22Rv1 (cell line): ENCODE results near the gene FRAT2.

Source experiments
- H3K27ac ChIP-seq: fragments of 450-650 bp; 2 replicates; pipeline ENCODE4 v1.5.1; 2017
- CTCF ChIP-seq: fragments of 450-650 bp; IDR thresholded peaks from 2 replicates; pipeline ENCODE4 v1.5.1; 2017; ENCODE audit warnings: mild to moderate bottlenecking
- ZFX ChIP-seq: fragments of 450-650 bp; IDR thresholded peaks from 2 replicates; pipeline ENCODE4 v1.6.1; 2017; ENCODE audit warnings: antibody characterized with exemption, borderline replicate concordance

Gene FRAT2

DNA sequence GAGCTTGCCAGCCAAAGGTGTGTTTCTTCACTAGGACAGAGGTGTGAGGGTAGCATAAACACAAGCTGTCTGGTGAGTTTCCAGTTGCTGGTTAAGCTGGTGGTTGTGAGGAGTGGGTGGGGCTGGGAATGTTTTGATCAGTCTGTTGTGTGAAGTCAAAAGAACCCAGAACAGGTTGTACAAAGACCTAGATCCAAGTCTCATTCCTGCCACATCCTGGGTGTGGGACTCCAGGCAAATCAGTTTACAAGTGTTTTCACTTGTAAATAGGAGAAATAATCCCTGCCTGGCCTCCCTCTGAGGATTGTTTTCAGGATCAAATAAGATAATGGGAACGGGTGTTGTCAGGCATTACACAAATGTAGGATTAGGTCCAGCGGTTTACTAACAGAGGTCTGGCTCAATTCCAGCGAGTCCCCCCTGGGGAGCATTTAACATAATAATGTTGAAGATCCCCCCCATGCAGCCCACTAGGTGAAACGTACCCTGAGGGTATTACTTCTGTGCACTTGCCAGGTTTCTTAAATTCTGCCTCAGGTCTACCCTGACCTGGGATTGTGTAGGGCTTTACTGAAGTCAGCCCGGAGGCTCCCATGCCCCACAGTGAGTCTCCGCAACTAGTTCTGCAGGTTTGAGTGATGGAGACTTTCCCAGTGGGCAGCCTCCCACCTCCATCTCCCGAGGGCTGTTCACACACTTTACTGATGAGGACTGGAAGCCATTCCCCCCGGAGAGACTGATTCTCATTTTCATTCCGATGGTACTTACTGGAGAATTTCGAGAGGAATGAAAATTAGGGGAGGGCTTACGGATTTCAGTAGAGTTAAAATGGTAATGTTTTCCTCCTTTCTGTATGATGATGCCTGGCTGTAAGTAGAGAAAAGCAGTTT is 2.7 kb upstream of the FRAT2 start:
- TF ChIP-seq ZFX (no peak), CTCF (no peak)

DNA sequence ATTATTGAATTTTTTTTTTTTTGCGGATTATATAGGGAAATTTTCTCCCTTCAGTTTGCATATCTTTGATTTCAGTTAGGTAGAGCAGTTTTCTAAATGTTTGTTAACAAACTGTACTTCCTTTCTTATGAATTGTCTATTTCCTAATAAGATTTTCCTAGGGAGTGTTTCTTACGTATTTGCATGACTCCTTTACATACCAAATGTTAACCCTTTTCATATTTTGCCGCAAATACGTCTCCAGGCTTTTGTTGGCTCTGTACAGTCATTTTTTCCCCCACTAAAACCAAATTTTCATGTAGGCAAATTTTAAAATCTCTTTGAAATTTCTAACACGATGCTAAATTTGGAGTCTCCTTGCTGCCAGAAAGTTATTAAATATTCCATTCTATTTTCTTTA is 1.9 kb upstream of the FRAT2 start:
- H3K27ac ChIP-seq = peak overlapping the region; percentile 44
- TF ChIP-seq ZFX (no peak), CTCF (no peak)

More for the DNA sequence above, 2.7 kb upstream of the FRAT2 start:
- H3K27ac ChIP-seq = peak overlapping the region; percentile 44

DNA sequence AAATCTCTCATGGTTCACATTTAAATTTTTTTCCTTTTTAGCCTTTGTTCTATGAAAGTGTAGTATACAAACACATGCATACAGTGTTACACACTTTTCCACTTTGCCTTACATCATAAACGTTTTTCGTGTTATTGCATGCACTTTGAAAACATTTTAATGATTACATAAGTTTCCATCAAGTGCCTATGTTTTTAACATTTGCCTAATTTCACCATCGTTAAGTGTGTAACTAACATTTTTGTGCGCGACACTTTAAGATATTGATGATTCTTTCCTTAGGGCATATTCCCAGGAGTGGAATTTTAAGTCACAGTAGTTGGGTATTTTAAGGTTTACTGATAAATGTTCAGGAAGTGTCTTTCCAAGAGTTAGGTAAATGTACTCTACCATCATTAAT is 1.5 kb upstream of the FRAT2 start:
- TF ChIP-seq CTCF = no peak
- no peak for TF ChIP-seq ZFX
- no peak overlapping the region for H3K27ac ChIP-seq

DNA sequence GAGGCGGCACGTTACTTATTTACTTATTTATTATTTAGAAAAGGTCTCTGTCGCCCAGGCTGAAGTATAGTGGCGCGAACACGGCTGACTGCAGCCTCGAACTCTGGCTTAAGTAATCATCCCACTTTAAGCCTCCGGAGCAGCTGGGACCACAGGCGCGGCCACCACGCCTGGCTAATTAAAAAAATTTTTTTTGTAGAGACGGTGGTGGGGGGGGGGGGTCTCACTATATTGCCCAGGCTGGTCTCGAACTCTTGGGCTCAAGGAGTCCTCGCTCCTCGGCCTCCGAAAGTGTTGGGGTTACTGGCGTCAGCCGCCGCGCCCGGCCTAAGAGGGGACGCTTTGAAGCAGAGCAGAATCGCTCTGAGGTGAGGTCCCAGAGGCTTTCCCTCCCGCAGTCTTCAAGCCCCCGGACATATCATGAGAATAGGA is 675 bp upstream of the FRAT2 start:
- TF ChIP-seq CTCF (no peak), ZFX (no peak)
- H3K27ac ChIP-seq = peak overlapping the region; percentile 88

DNA sequence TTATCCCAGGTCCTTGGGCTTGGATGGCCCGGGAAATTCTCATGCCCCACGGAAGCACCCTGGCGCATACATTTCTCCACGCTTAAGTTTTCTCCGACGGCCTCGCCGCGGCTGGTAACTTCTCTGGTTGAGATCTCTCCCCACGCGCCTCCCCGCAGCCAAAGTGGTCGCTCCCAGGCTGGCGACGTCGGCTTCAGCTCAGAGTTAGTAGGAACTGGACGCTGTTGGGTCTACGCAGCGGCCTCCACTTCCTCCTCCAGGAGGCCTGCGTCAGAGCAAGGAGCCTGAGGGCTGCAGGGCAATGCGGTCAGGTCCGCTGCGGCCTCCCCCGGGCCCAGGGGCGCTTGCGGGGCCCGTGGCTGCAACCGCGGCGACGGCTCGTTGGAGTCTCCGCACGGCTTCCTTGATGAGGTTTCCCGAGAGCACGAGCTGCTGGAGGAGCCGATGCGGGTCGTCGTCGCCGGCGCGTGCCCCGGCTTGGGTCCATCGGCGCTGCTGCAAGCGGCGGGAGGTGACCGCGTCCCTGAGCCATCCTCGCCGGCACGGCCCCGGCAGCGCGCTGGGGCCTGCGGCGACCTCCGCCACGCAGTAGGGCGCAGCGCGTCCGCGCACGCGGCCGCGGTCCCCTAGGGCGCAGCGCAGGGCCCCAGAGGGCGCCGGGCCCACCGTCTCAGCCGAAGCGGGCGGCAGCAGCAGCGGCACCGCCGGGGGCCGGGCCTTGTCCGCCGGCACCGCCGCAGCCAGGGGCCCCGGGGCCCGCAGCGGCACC is 744 bp downstream of the FRAT2 start:
- H3K27ac ChIP-seq = peak overlapping the region; percentile 88
- no peak for TF ChIP-seq CTCF
- no peak for TF ChIP-seq ZFX

DNA sequence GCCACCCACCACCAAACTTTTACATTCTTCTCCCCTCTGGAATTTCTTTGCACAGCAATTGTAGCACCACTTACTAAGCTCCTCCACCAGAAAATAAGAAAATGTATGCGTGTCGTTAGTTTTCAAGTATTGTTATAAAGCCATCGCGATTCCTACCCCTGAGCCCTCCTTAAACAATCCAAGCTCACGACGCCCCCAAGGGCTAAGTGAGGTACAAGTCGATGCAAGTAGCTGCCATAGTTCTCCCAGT is 1.3 kb downstream of the FRAT2 start:
- TF ChIP-seq ZFX (no peak), CTCF (no peak)
- no peak overlapping the region for H3K27ac ChIP-seq
